Endodermal cell (in vitro differentiated cells): ENCODE measurements around the gene GPR34. TPM values are rescaled to one million over a fixed set of nuclear protein-coding genes. Genes with fewer than 3 reads are reported as not detected.

Source experiments
- DNase-seq: peaks from one replicate; pipeline ENCODE4 v3.0.0-alpha.2; 2017
- H3K27ac ChIP-seq: 2 replicates; pipeline ENCODE4 v1.5.1; 2013; ENCODE audit warnings: mild to moderate bottlenecking, low read depth, low read length, moderate library complexity
- H3K27me3 ChIP-seq: 2 replicates; pipeline ENCODE4 v1.6.1; 2013; ENCODE audit warnings: mild to moderate bottlenecking, low read length, moderate library complexity; ENCODE audit not compliant: insufficient read depth, control insufficient read depth, poor library complexity, severe bottlenecking
- H3K36me3 ChIP-seq: 2 replicates; pipeline ENCODE4 v1.7.0; 2013; ENCODE audit warnings: mild to moderate bottlenecking, low read length, moderate library complexity; ENCODE audit not compliant: control insufficient read depth, insufficient read depth
- H3K4me1 ChIP-seq: one replicate; pipeline ENCODE4 v1.7.0; 2013; ENCODE audit warnings: low read length; ENCODE audit not compliant: control insufficient read depth, insufficient read depth
- H3K4me3 ChIP-seq: 2 replicates; pipeline ENCODE4 v1.5.1; 2013; ENCODE audit warnings: mild to moderate bottlenecking, low read length, moderate library complexity
- H3K9ac ChIP-seq: 2 replicates; pipeline ENCODE4 v1.6.1; 2013; ENCODE audit warnings: mild to moderate bottlenecking, low read length, moderate library complexity; ENCODE audit not compliant: poor library complexity, severe bottlenecking; ENCODE audit errors: extremely low read depth
- H3K9me3 ChIP-seq: 2 replicates; pipeline ENCODE4 v1.6.1; 2013; ENCODE audit warnings: mild to moderate bottlenecking, low read length, moderate library complexity; ENCODE audit not compliant: control insufficient read depth
- H3K27ac Mint-ChIP-seq: 2 replicates; pipeline ENCODE4 v1.8.0; 2020; ENCODE audit warnings: mixed read lengths
- H3K27me3 Mint-ChIP-seq: 2 replicates; pipeline ENCODE4 v1.8.0; 2021; ENCODE audit warnings: mild to moderate bottlenecking, mixed read lengths; ENCODE audit not compliant: insufficient read depth
- H3K36me3 Mint-ChIP-seq: 2 replicates; pipeline ENCODE4 v1.8.0; 2020; ENCODE audit warnings: low read depth, mixed read lengths
- H3K4me1 Mint-ChIP-seq: 2 replicates; pipeline ENCODE4 v1.8.0; 2020; ENCODE audit warnings: mixed read lengths
- H3K4me3 Mint-ChIP-seq: 2 replicates; pipeline ENCODE4 v1.8.0; 2020; ENCODE audit warnings: mild to moderate bottlenecking, moderate library complexity, mixed read lengths
- H3K9me3 Mint-ChIP-seq: 2 replicates; pipeline ENCODE4 v1.8.0; 2020; ENCODE audit warnings: mild to moderate bottlenecking, mixed read lengths
- WGBS, 2 experiments: methylation state at CpG; one replicate each; pipeline versions ENCODE4 v1.1.5 to v1.1.7; 2013; ENCODE audit warnings: missing lambda C conversion rate in 2 of 2, mixed read lengths in 1 of 2; ENCODE audit not compliant: insufficient coverage in 1 of 2, insufficient read length in 1 of 2; 5-methylcytosine and 5-hydroxymethylcytosine counted together
- total RNA-seq, 2 donors: library from RNA; stranded (reverse); fragmentation: NEBNext Ultra II Directional in 1 of 2; extraction: Animal tissue kit (Norgen Biotek cat#: 25700) in 1 of 2; gene quantifications; 2 replicates in 1 of 2; 3 replicates in 1 of 2; pipeline ENCODE4 v1.2.1, GENCODE V29; 2021
- TF ChIP-seq, protein P1 (sequence below): fragments of 200-600 bp; sonication (generic); conservative IDR thresholded peaks from 2 replicates; pipeline ENCODE4 v1.5.0; 2021; ENCODE audit warnings: antibody characterized with exemption, mild to moderate bottlenecking

GPR34 gene
- total RNA-seq, 2 donors from 2014 or later: not detected

DNA sequence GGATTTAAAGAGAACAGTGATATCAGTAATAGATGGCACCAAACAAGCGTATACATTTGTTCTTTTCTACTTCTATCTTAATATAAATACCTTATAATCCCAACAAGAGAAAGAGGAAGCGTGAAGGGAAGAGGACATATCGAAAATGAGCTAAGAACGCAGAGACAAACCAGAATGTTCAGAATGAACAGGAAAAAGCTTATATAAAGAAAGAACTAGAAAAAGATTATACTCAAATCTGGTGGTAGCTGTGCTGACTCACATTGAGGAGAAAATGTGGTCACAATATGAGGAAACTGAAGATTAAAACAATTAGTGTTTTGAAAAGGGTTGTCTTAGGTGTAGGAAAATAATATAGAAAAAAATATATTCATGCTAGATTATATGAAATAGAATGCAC is 2.0 kb upstream of the GPR34 start:
- H3K27me3 Mint-ChIP-seq: no peaks in the 10 kb centered on the region
- no peak overlapping the region for H3K27ac Mint-ChIP-seq
- TF ChIP-seq, protein P1, sequence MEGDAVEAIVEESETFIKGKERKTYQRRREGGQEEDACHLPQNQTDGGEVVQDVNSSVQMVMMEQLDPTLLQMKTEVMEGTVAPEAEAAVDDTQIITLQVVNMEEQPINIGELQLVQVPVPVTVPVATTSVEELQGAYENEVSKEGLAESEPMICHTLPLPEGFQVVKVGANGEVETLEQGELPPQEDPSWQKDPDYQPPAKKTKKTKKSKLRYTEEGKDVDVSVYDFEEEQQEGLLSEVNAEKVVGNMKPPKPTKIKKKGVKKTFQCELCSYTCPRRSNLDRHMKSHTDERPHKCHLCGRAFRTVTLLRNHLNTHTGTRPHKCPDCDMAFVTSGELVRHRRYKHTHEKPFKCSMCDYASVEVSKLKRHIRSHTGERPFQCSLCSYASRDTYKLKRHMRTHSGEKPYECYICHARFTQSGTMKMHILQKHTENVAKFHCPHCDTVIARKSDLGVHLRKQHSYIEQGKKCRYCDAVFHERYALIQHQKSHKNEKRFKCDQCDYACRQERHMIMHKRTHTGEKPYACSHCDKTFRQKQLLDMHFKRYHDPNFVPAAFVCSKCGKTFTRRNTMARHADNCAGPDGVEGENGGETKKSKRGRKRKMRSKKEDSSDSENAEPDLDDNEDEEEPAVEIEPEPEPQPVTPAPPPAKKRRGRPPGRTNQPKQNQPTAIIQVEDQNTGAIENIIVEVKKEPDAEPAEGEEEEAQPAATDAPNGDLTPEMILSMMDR: no peak
- Histone ChIP-seq H3K4me1 (no peaks in the 10 kb centered on the region), H3K27me3 (no peaks in the 10 kb centered on the region), H3K27ac (no peak overlapping the region), H3K9me3 (no peaks in the 10 kb centered on the region), H3K4me3 (no peak overlapping the region), H3K9ac (no peak overlapping the region), H3K36me3 (no peaks in the 10 kb centered on the region)
- peaks cover 1% of the 10 kb centered on the region for H3K36me3 Mint-ChIP-seq
- no peak for DNase-seq
- H3K4me3 Mint-ChIP-seq: no peak overlapping the region
- WGBS, 2 experiments: no CpG with 5 or more reads among the region's 4 CpGs
- peaks cover 34% of the 10 kb centered on the region for H3K9me3 Mint-ChIP-seq
- H3K4me1 Mint-ChIP-seq: peaks cover 3% of the 10 kb centered on the region

DNA sequence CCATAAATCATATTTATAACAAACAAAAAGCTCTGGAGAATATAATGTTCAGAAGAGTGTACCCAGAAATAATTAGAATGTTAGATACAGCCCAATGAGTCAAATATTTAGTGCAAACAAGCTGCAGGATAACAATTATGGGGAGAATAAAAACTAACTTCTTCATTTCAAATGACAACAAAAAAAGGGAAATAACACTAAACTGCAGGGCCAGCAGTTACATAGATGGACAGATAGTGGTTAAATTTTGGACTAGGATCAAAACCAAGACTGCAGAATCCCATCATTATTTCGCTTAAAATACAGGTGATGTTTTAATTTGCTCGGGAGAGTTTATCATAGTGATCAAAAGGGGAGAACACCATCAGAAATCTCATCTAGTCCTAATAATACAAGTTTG is 617 bp upstream of the GPR34 start:
- no peak overlapping the region for H3K4me3 Mint-ChIP-seq
- 100% methylated on average over 2 of the region's 2 CpGs; no CpG with 5 or more reads in 1 of the 2 experiments for WGBS, 2 experiments
- peaks cover 5% of the 10 kb centered on the region for H3K36me3 Mint-ChIP-seq
- Histone ChIP-seq H3K27me3 (no peaks in the 10 kb centered on the region), H3K9me3 (no peaks in the 10 kb centered on the region), H3K27ac (no peak overlapping the region), H3K9ac (no peak overlapping the region), H3K4me3 (no peak overlapping the region), H3K4me1 (no peaks in the 10 kb centered on the region), H3K36me3 (no peaks in the 10 kb centered on the region)
- peaks cover 3% of the 10 kb centered on the region for H3K4me1 Mint-ChIP-seq
- TF ChIP-seq, protein P1: no peak
- peaks cover 32% of the 10 kb centered on the region for H3K9me3 Mint-ChIP-seq
- no peak for DNase-seq
- H3K27me3 Mint-ChIP-seq: no peaks in the 10 kb centered on the region
- H3K27ac Mint-ChIP-seq: no peak overlapping the region

DNA sequence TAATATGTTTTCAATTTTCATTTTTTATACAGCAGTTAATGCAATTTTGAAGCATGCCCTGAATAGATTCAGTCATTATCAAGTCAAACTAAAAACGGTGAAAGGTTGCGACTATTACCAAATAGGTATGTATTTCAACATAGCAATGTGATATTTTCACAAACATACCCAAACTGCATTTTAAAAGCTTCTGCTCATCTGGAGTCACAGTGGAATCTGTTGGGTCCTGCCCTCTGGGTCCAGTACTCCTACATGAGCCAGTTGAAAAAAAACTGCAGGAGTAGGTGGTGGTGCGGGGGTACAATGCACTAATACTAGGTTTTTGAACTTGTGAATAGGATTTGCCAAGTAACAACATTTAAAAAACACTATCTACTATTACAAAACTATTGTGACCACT is 938 bp downstream of the GPR34 start:
- Mint-ChIP-seq H3K27me3 (no peaks in the 10 kb centered on the region), H3K36me3 (peaks cover 5% of the 10 kb centered on the region), H3K4me3 (no peak overlapping the region), H3K9me3 (peaks cover 35% of the 10 kb centered on the region), H3K4me1 (peaks cover 3% of the 10 kb centered on the region), H3K27ac (no peak overlapping the region)
- no peaks in the 10 kb centered on the region for H3K9me3 ChIP-seq
- H3K27ac ChIP-seq: no peak overlapping the region
- no peak overlapping the region for H3K4me3 ChIP-seq
- TF ChIP-seq, protein P1: no peak
- H3K9ac ChIP-seq: no peak overlapping the region
- no peak for DNase-seq
- peaks cover 3% of the 10 kb centered on the region for H3K36me3 ChIP-seq
- H3K27me3 ChIP-seq: no peaks in the 10 kb centered on the region
- H3K4me1 ChIP-seq: no peaks in the 10 kb centered on the region
- 96% methylated on average over 3 of the region's 3 CpGs; no CpG with 5 or more reads in 1 of the 2 experiments for WGBS, 2 experiments
